Subcutaneous abdominal adipose tissue (tissue), 5 donors: Measurements from ENCODE around the gene VPS11.

Source experiments
- H3K27ac ChIP-seq: one replicate; pipeline ENCODE4 v1.7.0; 2013; ENCODE audit warnings: low read depth, mild to moderate bottlenecking, inconsistent platforms, low read length, moderate library complexity
- H3K27me3 ChIP-seq, 5 donors: one replicate each; pipeline ENCODE4 v1.7.0; 2013; ENCODE audit warnings: low read length in 5 of 5, inconsistent platforms in 1 of 5; ENCODE audit not compliant: control insufficient read depth in 5 of 5, insufficient read depth in 4 of 5
- H3K36me3 ChIP-seq, 5 donors: one replicate each; pipeline ENCODE4 v1.7.0; 2013; ENCODE audit warnings: low read length in 5 of 5; ENCODE audit not compliant: control insufficient read depth in 5 of 5, insufficient read depth in 5 of 5
- H3K4me1 ChIP-seq, 5 donors: one replicate each; pipeline ENCODE4 v1.7.0; 2013; ENCODE audit warnings: low read length in 5 of 5, mild to moderate bottlenecking in 3 of 5, moderate library complexity in 1 of 5; ENCODE audit not compliant: control insufficient read depth in 5 of 5, insufficient read depth in 5 of 5
- H3K4me3 ChIP-seq, 5 donors: one replicate each; pipeline ENCODE4 v1.7.0; 2013; ENCODE audit warnings: low read length in 5 of 5, low read depth in 1 of 5
- H3K9ac ChIP-seq, 5 donors: one replicate each; pipeline ENCODE4 v1.7.0; 2013; ENCODE audit warnings: low read length in 5 of 5, mild to moderate bottlenecking in 4 of 5, moderate library complexity in 3 of 5
- H3K9me3 ChIP-seq, 5 donors: one replicate each; pipeline ENCODE4 v1.7.0; 2013; ENCODE audit warnings: low read length in 5 of 5; ENCODE audit not compliant: control insufficient read depth in 5 of 5
- donor health status: healthy.
- donor health status: healthy.
- donor health status: healthy.
- donor health status: healthy.
- donor health status: healthy.

VPS11 gene

GRCh38 chr11:119108146-119108856 is 40.7 kb downstream of the VPS11 start:
- peaks cover 10 to 36% (median 31%) of the 10 kb centered on the region in 5 donors for H3K4me1 ChIP-seq
- H3K4me3 ChIP-seq = peak overlapping the region; percentile 65 to 85 (median 83)
- no peak overlapping the region for H3K27ac ChIP-seq
- peaks cover 0 to 32% (median 30%) of the 10 kb centered on the region in 5 donors for H3K36me3 ChIP-seq
- peak overlapping the region; percentile 63 to 81 (median 71) for H3K9ac ChIP-seq
- no peaks in the 10 kb centered on the region for H3K9me3 ChIP-seq
- no peaks in the 10 kb centered on the region for H3K27me3 ChIP-seq

- Histone ChIP-seq H3K27ac (no peak overlapping the region), H3K9me3 (no peaks in the 10 kb centered on the region), H3K4me1 (peaks cover 10 to 37% (median 31%) of the 10 kb centered on the region in 5 donors), H3K9ac (peak overlapping the region in 1 of 5 donors; percentile 71), H3K4me3 (peak overlapping the region; percentile 65 to 85 (median 83)), H3K36me3 (peaks cover 0 to 36% (median 35%) of the 10 kb centered on the region in 5 donors), H3K27me3 (no peaks in the 10 kb centered on the region)
Observed at GRCh38 chr11:119108857-119109221, 41.2 kb downstream of the VPS11 start.

- peaks cover 0 to 44% (median 41%) of the 10 kb centered on the region in 5 donors for H3K36me3 ChIP-seq
- H3K9me3 ChIP-seq = no peaks in the 10 kb centered on the region
- no peak overlapping the region for H3K4me3 ChIP-seq
- H3K4me1 ChIP-seq = peaks cover 10 to 46% (median 31%) of the 10 kb centered on the region in 5 donors
- no peak overlapping the region for H3K27ac ChIP-seq
- H3K27me3 ChIP-seq = no peaks in the 10 kb centered on the region
- H3K9ac ChIP-seq = no peak overlapping the region
Observed at GRCh38 chr11:119109843-119110242, 42.2 kb downstream of the VPS11 start.

- Histone ChIP-seq H3K27ac (no peak overlapping the region), H3K27me3 (no peaks in the 10 kb centered on the region), H3K9ac (no peak overlapping the region), H3K9me3 (no peaks in the 10 kb centered on the region), H3K4me3 (no peak overlapping the region), H3K4me1 (peaks cover 10 to 51% (median 31%) of the 10 kb centered on the region in 5 donors), H3K36me3 (peaks cover 3 to 47% (median 41%) of the 10 kb centered on the region in 5 donors)
Observed at GRCh38 chr11:119110439-119110838, 42.8 kb downstream of the VPS11 start.

GRCh38 chr11:119111361-119111925 is 43.8 kb downstream of the VPS11 start:
- H3K36me3 ChIP-seq = peaks cover 4 to 57% (median 47%) of the 10 kb centered on the region in 5 donors
- H3K4me1 ChIP-seq = peaks cover 10 to 53% (median 31%) of the 10 kb centered on the region in 5 donors
- H3K9ac ChIP-seq = no peak overlapping the region
- H3K27me3 ChIP-seq = no peaks in the 10 kb centered on the region
- H3K27ac ChIP-seq = no peak overlapping the region
- H3K9me3 ChIP-seq = no peaks in the 10 kb centered on the region
- no peak overlapping the region for H3K4me3 ChIP-seq

GRCh38 chr11:119112314-119113020 is 44.8 kb downstream of the VPS11 start:
- Histone ChIP-seq H3K9me3 (no peaks in the 10 kb centered on the region), H3K4me3 (no peak overlapping the region), H3K27me3 (no peaks in the 10 kb centered on the region), H3K9ac (no peak overlapping the region), H3K36me3 (peaks cover 6 to 67% (median 52%) of the 10 kb centered on the region in 5 donors), H3K4me1 (peaks cover 10 to 55% (median 28%) of the 10 kb centered on the region in 5 donors), H3K27ac (no peak overlapping the region)

- Histone ChIP-seq H3K27me3 (no peaks in the 10 kb centered on the region), H3K9me3 (no peaks in the 10 kb centered on the region), H3K27ac (no peak overlapping the region), H3K4me1 (peaks cover 3 to 42% (median 17%) of the 10 kb centered on the region in 5 donors), H3K36me3 (peaks cover 6 to 71% (median 55%) of the 10 kb centered on the region in 5 donors), H3K4me3 (no peak overlapping the region), H3K9ac (no peak overlapping the region)
Observed at GRCh38 chr11:119113716-119114115, 46.1 kb downstream of the VPS11 start.

GRCh38 chr11:119114351-119114750 is 46.7 kb downstream of the VPS11 start:
- Histone ChIP-seq H3K36me3 (peaks cover 6 to 71% (median 55%) of the 10 kb centered on the region in 5 donors), H3K9me3 (no peaks in the 10 kb centered on the region), H3K4me1 (peaks cover 2 to 36% (median 11%) of the 10 kb centered on the region in 5 donors), H3K27ac (no peak overlapping the region), H3K9ac (no peak overlapping the region), H3K27me3 (no peaks in the 10 kb centered on the region), H3K4me3 (no peak overlapping the region)

GRCh38 chr11:119115484-119116234 is 48.0 kb downstream of the VPS11 start:
- Histone ChIP-seq H3K9me3 (no peaks in the 10 kb centered on the region), H3K4me3 (peak overlapping the region in 3 of 5 donors; percentile 17 to 31 (median 22)), H3K27me3 (no peaks in the 10 kb centered on the region), H3K4me1 (peaks cover 1 to 32% (median 11%) of the 10 kb centered on the region in 5 donors), H3K9ac (peak overlapping the region in 1 of 5 donors; percentile 48), H3K27ac (no peak overlapping the region), H3K36me3 (peaks cover 6 to 67% (median 51%) of the 10 kb centered on the region in 5 donors)
